OCI-LY1 (cell line): ENCODE results near the gene NLK.

ENCODE experiments used
- CTCF ChIP-seq: fragments of 200-600 bp; sonication (generic), shearing (Covaris generic); IDR thresholded peaks from 2 replicates; pipeline ENCODE4 v1.5.1; 2017; ENCODE audit warnings: mild to moderate bottlenecking, antibody characterized with exemption, low read length, moderate library complexity, mixed read lengths
- EZH2 ChIP-seq: fragments of 200-600 bp; sonication (generic), shearing (Covaris generic); IDR thresholded peaks from 2 replicates; pipeline ENCODE4 v1.8.0; 2017; ENCODE audit warnings: borderline replicate concordance, mixed run types, mild to moderate bottlenecking, antibody characterized with exemption, low read length, moderate library complexity, mixed read lengths

- TF ChIP-seq CTCF, result no peak
- TF ChIP-seq EZH2, result no peak
Measured at GRCh38 chr17:28110184-28110583, 67.7 kb downstream of the NLK start.
